ENCODE results near the gene TNNI2.
"Not testable (repeated sequence)": the region's sequence is repeated elsewhere in the genome, so short reads cannot be mapped to it uniquely, and the experiment has no call there.

The TNNI2 gene

GRCh38 chr11:1838426-1839144 lies at the start of gene TNNI2:
TNNI2 (plus strand) TSS chr11:1838981; CDS start chr11:1839697, 716 bp downstream.
- DNase-seq, result no peak

- DNase-seq, result no peak
Measured at GRCh38 chr11:1791912-1792311, 46.9 kb upstream of the TNNI2 start.

- DNase-seq, result no peak
Measured at GRCh38 chr11:1792461-1792860, 46.3 kb upstream of the TNNI2 start.

GRCh38 chr11:1793081-1793480 lies 45.7 kb upstream of the TNNI2 start:
- no peak for DNase-seq

- no peak for DNase-seq
Measured at GRCh38 chr11:1796413-1797011, 42.3 kb upstream of the TNNI2 start.

GRCh38 chr11:1797391-1798125 lies 41.2 kb upstream of the TNNI2 start:
- no peak for DNase-seq

GRCh38 chr11:1803246-1803645 lies 35.5 kb upstream of the TNNI2 start:
- no peak for DNase-seq

- not testable (repeated sequence) for DNase-seq
Measured at GRCh38 chr11:1803835-1804519, 34.8 kb upstream of the TNNI2 start.

GRCh38 chr11:1805525-1805924 lies 33.3 kb upstream of the TNNI2 start:
- DNase-seq, result no peak

- DNase-seq, result no peak
Measured at GRCh38 chr11:1807264-1807995, 31.4 kb upstream of the TNNI2 start.

GRCh38 chr11:1810761-1811160 lies 28.0 kb upstream of the TNNI2 start:
- no peak for DNase-seq

GRCh38 chr11:1812274-1812673 lies 26.5 kb upstream of the TNNI2 start:
- DNase-seq, result no peak

- no peak for DNase-seq
Measured at GRCh38 chr11:1812801-1813200, 26.0 kb upstream of the TNNI2 start.

GRCh38 chr11:1813356-1813755 lies 25.4 kb upstream of the TNNI2 start:
- not testable (repeated sequence) for DNase-seq

- DNase-seq, result no peak
Measured at GRCh38 chr11:1814691-1815090, 24.1 kb upstream of the TNNI2 start.

- no peak for DNase-seq
Measured at GRCh38 chr11:1815311-1815710, 23.5 kb upstream of the TNNI2 start.

- no peak for DNase-seq
Measured at GRCh38 chr11:1815751-1816150, 23.0 kb upstream of the TNNI2 start.

GRCh38 chr11:1817000-1817399 lies 21.8 kb upstream of the TNNI2 start:
- DNase-seq, result no peak

- DNase-seq, result no peak
Measured at GRCh38 chr11:1817511-1817910, 21.3 kb upstream of the TNNI2 start.

- DNase-seq, result no peak
Measured at GRCh38 chr11:1819074-1819473, 19.7 kb upstream of the TNNI2 start.

GRCh38 chr11:1820463-1821325 lies 18.1 kb upstream of the TNNI2 start:
- DNase-seq, result no peak

- DNase-seq, result no peak
Measured at GRCh38 chr11:1821562-1821961, 17.2 kb upstream of the TNNI2 start.

Measured in NCI-H1092 treated with DMSO at 0.1 percent for 48 hours (cell line).